Keratinocyte (primary cell): Measurements from ENCODE around the gene SEMA3E. TPM values are rescaled to one million over a fixed set of nuclear protein-coding genes. Genes with fewer than 3 reads are reported as not detected.

Experiments used
- DNase-seq: peaks from one replicate; pipeline ENCODE4 v3.0.0-alpha.2; 2011; ENCODE audit warnings: low read depth, missing footprints, low spot score
- FAIRE-seq: peaks from 2 replicates; lab custom pipeline; 2011; peaks lifted over from hg19 to GRCh38; lab: Jason Lieb, UNC
- H2AFZ ChIP-seq: 2 replicates; pipeline ENCODE4 v1.6.0; 2012; ENCODE audit warnings: low read length, control low read depth, inconsistent platforms; ENCODE audit not compliant: control insufficient read depth
- H3K27ac ChIP-seq: 2 replicates; pipeline ENCODE4 v1.5.1; 2011; ENCODE audit warnings: low read length; ENCODE audit not compliant: control insufficient read depth, insufficient read depth
- H3K27me3 ChIP-seq: 3 replicates; pipeline ENCODE4 v1.6.0; 2011; ENCODE audit warnings: low read length; ENCODE audit not compliant: control insufficient read depth, insufficient read depth; ENCODE audit errors: extremely low read depth
- H3K36me3 ChIP-seq, 2 experiments: 2 replicates in 1 of 2; 3 replicates in 1 of 2; pipeline ENCODE4 v1.5.1; 2011; ENCODE audit warnings: low read length in 2 of 2, mild to moderate bottlenecking in 1 of 2; ENCODE audit not compliant: control insufficient read depth in 2 of 2, insufficient read depth in 2 of 2; ENCODE audit errors: extremely low read depth in 1 of 2
- H3K4me1 ChIP-seq: 3 replicates; pipeline ENCODE4 v1.5.1; 2011; ENCODE audit warnings: low read length; ENCODE audit not compliant: control insufficient read depth, insufficient read depth; ENCODE audit errors: extremely low read depth
- H3K4me2 ChIP-seq: 3 replicates; pipeline ENCODE4 v1.6.0; 2011; ENCODE audit warnings: low read depth, low read length; ENCODE audit not compliant: control insufficient read depth, insufficient read depth; ENCODE audit errors: extremely low read depth
- H3K4me3 ChIP-seq, 3 experiments: fragments of 200-600 bp in 1 of 3; sonication (generic) in 1 of 3; 2 replicates in 2 of 3; 3 replicates in 1 of 3; pipeline ENCODE4 v1.5.1; 2011 to 2016; ENCODE audit warnings: low read length in 3 of 3, mild to moderate bottlenecking in 3 of 3, control low read depth in 2 of 3, inconsistent platforms in 1 of 3, low read depth in 1 of 3, mixed read lengths in 1 of 3, mixed run types in 1 of 3, moderate library complexity in 1 of 3; ENCODE audit not compliant: control insufficient read depth in 2 of 3, insufficient read depth in 2 of 3; ENCODE audit errors: extremely low read depth in 1 of 3
- H3K79me2 ChIP-seq: 2 replicates; pipeline ENCODE4 v1.6.0; 2012; ENCODE audit warnings: low read length; ENCODE audit not compliant: control insufficient read depth, insufficient read depth
- H3K9ac ChIP-seq: 3 replicates; pipeline ENCODE4 v1.6.0; 2011; ENCODE audit warnings: low read length; ENCODE audit not compliant: control insufficient read depth, insufficient read depth; ENCODE audit errors: extremely low read depth
- H3K9me1 ChIP-seq: 3 replicates; pipeline ENCODE4 v1.6.0; 2011; ENCODE audit warnings: low read length; ENCODE audit not compliant: control insufficient read depth, insufficient read depth; ENCODE audit errors: extremely low read depth
- H3K9me3 ChIP-seq: 2 replicates; pipeline ENCODE4 v1.5.1; 2012; ENCODE audit warnings: low read depth, low read length; ENCODE audit not compliant: control insufficient read depth
- H4K20me1 ChIP-seq: 3 replicates; pipeline ENCODE4 v1.6.0; 2011; ENCODE audit warnings: low read length; ENCODE audit not compliant: control insufficient read depth, insufficient read depth; ENCODE audit errors: extremely low read depth
- CTCF ChIP-seq, 3 experiments: IDR thresholded peaks in 1 of 3; conservative IDR thresholded peaks in 1 of 3; optimal IDR thresholded peaks in 1 of 3; 2 replicates in 2 of 3; 3 replicates in 1 of 3; pipeline versions ENCODE3 to v1.5.1; 2011; ENCODE audit warnings: low read length in 3 of 3, mild to moderate bottlenecking in 3 of 3, moderate library complexity in 2 of 3, control low read depth in 1 of 3, inconsistent platforms in 1 of 3; ENCODE audit not compliant: insufficient read depth in 2 of 3; ENCODE audit errors: extremely low read depth in 1 of 3
- EZH2 ChIP-seq: IDR thresholded peaks from one replicate; pipeline ENCODE4 v1.6.1; 2012; ENCODE audit warnings: inconsistent platforms, mild to moderate bottlenecking, low read length, moderate library complexity
- dilution Hi-C: fragments of 300-500 bp; cut with MboI; formaldehyde crosslinking; loops from one replicate; pipeline ENCODE4 v1.7.0; 2020; ENCODE audit warnings: low sequenced_read_pairs; ENCODE audit not compliant: extremely low pct_ligation_motif_present
- polyA plus RNA-seq, 5 experiments: library from polyadenylated mRNA; depleted of rRNA in 3 of 5; stranded (reverse) in 3 of 5; stranded (forward) in 1 of 5; unstranded in 1 of 5; fragments of >200 nt; gene quantifications; 1 replicate in 1 of 5; 2 replicates in 3 of 5; 3 replicates in 1 of 5; pipeline versions ENCODE4 v1.2.1 to v1.2.3, GENCODE V29; 2011 to 2012; ENCODE audit warnings: missing spikeins in 2 of 5, low read depth in 1 of 5, low replicate concordance in 1 of 5

SEMA3E gene
- polyA plus RNA-seq, 1 donor (not counting 4 experiments of a cell fraction or from before 2014, with no cell fraction given) = 0.21 TPM

GRCh38 chr7:83509255-83510021 lies 139.5 kb downstream of the SEMA3E start:
- TF ChIP-seq CTCF (optimal IDR thresholded peaks at IDR 0.05 in 1 of 3, IDR thresholded peaks at IDR 0.05 in 1 of 3, conservative IDR thresholded peaks at IDR 0.05 in 1 of 3; ENCODE audit: extremely low read depth in 1 of 3, insufficient read depth in 2 of 3, low read length in 3 of 3) = no peak
- H3K4me1 ChIP-seq = no peaks in the 10 kb centered on the region
- H3K27ac ChIP-seq = no peak overlapping the region
- H3K27me3 ChIP-seq = no peaks in the 10 kb centered on the region
- H3K4me2 ChIP-seq = no peak overlapping the region
- no peak overlapping the region for H3K4me3 ChIP-seq
- DNase-seq (no peak), FAIRE-seq (no peak)
- no peak overlapping the region for H2AFZ ChIP-seq
- H3K36me3 ChIP-seq = no peaks in the 10 kb centered on the region
- dilution Hi-C loops = no loop called here
- H3K79me2 ChIP-seq = no peaks in the 10 kb centered on the region
- no peaks in the 10 kb centered on the region for H3K9me3 ChIP-seq
- H4K20me1 ChIP-seq = no peaks in the 10 kb centered on the region
- H3K9ac ChIP-seq = no peak overlapping the region
- no peaks in the 10 kb centered on the region for H3K9me1 ChIP-seq

GRCh38 chr7:83504330-83504729 lies 144.6 kb downstream of the SEMA3E start:
- Histone ChIP-seq H3K79me2 (no peaks in the 10 kb centered on the region), H3K4me2 (no peak overlapping the region), H3K27me3 (no peaks in the 10 kb centered on the region), H3K27ac (no peak overlapping the region), H2AFZ (no peak overlapping the region), H3K36me3 (no peaks in the 10 kb centered on the region), H3K9me3 (no peaks in the 10 kb centered on the region), H4K20me1 (no peaks in the 10 kb centered on the region), H3K4me3 (no peak overlapping the region), H3K9ac (no peak overlapping the region), H3K4me1 (no peaks in the 10 kb centered on the region), H3K9me1 (no peaks in the 10 kb centered on the region)
- TF ChIP-seq EZH2 (no peak), CTCF (optimal IDR thresholded peaks at IDR 0.05 in 1 of 3, IDR thresholded peaks at IDR 0.05 in 1 of 3, conservative IDR thresholded peaks at IDR 0.05 in 1 of 3; ENCODE audit: extremely low read depth in 1 of 3, insufficient read depth in 2 of 3, low read length in 3 of 3) (no peak)
- dilution Hi-C loops = no loop called here
- no peak for FAIRE-seq
- no peak for DNase-seq
